ENCODE measurements around the gene RGS18. TPM values are rescaled to one million over a fixed set of nuclear protein-coding genes. Genes with fewer than 3 reads are reported as not detected.

The RGS18 gene
- polyA plus RNA-seq, 2 of the 4 experiments (the other 2 are of a cell fraction), result not detected

DNA sequence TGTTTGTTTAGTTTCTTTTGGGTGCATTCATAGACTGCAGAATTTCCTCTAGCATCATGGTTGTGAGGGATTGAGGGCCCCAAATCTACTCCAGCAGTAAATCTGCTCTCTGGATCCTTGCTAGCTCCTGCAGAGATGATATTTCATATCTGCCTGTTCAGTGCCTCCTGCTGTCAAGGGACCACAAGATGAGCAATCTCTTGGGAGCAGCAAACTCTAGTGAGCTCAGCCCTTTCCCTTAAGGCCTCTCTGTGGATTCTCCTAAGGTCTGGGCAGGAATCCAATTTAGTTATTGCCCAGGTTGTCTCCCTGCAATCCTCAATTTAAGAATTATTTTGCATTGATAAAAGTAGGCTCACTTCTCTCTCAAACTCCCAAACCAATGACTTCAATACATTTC, 76.9 kb downstream of the RGS18 start (continued):
- TF ChIP-seq MAFK (IDR thresholded peaks at IDR 0.05; ENCODE audit: partially characterized antibody) (no peak), SMC3 (IDR thresholded peaks at IDR 0.05) (no peak)
- TF ChIP-seq, protein P1, sequence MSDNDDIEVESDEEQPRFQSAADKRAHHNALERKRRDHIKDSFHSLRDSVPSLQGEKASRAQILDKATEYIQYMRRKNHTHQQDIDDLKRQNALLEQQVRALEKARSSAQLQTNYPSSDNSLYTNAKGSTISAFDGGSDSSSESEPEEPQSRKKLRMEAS (IDR thresholded peaks at IDR 0.05), result no peak

Other genes with a start within 250 kb of the RGS18 start
- gene RGS21, start 158.5 kb downstream of the RGS18 start, polyA plus RNA-seq (2011; rRNA removed), result not detected in 2 replicates
- gene RGS21, start 158.5 kb downstream of the RGS18 start, polyA plus RNA-seq (2017; fragmentation: RNase III; extraction: RNeasy Plus Mini Kit Qiagen cat#74134 plus additional on column Dnase treatment), result not detected in 3 replicates